Measurements from ENCODE around the gene SOS2.

Gene SOS2

DNA sequence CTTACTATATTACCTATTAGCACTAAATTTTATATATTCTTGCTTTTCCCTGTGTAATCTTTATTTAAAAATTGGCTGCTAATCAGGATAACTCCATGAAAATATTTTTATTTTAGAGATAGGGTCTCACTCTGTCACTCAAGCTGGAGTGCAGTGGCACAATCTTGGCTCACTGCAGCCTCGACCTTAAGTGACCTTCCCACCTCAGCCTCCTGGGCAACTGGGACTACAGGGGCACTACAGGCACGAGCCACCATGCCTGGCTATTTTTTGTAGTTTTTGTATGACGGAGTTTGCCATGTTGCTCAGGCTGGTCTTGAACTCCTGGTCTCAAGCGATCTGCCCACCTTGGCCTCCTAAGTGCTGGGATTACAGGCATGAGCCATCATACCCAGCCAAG is 82.6 kb downstream of the SOS2 start:
- no peak overlapping the region for H2AFZ ChIP-seq (ENCODE audit: low read depth, low read length, severe bottlenecking)
- H3K9ac ChIP-seq (ENCODE audit: low read length), result no peak overlapping the region
- 0 out of 2 replicates have a peak, but pooled peaks cover 2% of the 10 kb centered on the region for H3F3A ChIP-seq (ENCODE audit: insufficient read depth)
- no peak overlapping the region for H3K27ac ChIP-seq (ENCODE audit: low read depth, low read length)
- H3K36me3 ChIP-seq (ENCODE audit: low read length), result no peaks in the 10 kb centered on the region
- no peaks in the 10 kb centered on the region for H4K20me1 ChIP-seq (ENCODE audit: low read depth, low read length)
- H3K27me3 ChIP-seq (ENCODE audit: low read length), result no peaks in the 10 kb centered on the region
- H3K4me2 ChIP-seq (ENCODE audit: low read depth, low read length, poor library complexity, severe bottlenecking), result no peak overlapping the region
- H3K4me3 ChIP-seq (ENCODE audit: insufficient read depth, low read length, poor library complexity, severe bottlenecking), result no peak overlapping the region
- no peaks in the 10 kb centered on the region for H3K9me3 ChIP-seq (ENCODE audit: insufficient read depth, low read length)
- no peaks in the 10 kb centered on the region for H3K79me2 ChIP-seq (ENCODE audit: insufficient read depth, low read length)
- no peak for TF ChIP-seq EZH2phosphoT487 (conservative IDR thresholded peaks at IDR 0.05; ENCODE audit: low read length)
- TF ChIP-seq, protein P1, sequence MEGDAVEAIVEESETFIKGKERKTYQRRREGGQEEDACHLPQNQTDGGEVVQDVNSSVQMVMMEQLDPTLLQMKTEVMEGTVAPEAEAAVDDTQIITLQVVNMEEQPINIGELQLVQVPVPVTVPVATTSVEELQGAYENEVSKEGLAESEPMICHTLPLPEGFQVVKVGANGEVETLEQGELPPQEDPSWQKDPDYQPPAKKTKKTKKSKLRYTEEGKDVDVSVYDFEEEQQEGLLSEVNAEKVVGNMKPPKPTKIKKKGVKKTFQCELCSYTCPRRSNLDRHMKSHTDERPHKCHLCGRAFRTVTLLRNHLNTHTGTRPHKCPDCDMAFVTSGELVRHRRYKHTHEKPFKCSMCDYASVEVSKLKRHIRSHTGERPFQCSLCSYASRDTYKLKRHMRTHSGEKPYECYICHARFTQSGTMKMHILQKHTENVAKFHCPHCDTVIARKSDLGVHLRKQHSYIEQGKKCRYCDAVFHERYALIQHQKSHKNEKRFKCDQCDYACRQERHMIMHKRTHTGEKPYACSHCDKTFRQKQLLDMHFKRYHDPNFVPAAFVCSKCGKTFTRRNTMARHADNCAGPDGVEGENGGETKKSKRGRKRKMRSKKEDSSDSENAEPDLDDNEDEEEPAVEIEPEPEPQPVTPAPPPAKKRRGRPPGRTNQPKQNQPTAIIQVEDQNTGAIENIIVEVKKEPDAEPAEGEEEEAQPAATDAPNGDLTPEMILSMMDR (IDR thresholded peaks at IDR 0.05; ENCODE audit: insufficient read depth, low read length, poor library complexity, severe bottlenecking), result no peak
- H3K9me2 ChIP-seq (replicated peaks; ENCODE audit: insufficient read depth, low read length), result no peaks in the 10 kb centered on the region

DNA sequence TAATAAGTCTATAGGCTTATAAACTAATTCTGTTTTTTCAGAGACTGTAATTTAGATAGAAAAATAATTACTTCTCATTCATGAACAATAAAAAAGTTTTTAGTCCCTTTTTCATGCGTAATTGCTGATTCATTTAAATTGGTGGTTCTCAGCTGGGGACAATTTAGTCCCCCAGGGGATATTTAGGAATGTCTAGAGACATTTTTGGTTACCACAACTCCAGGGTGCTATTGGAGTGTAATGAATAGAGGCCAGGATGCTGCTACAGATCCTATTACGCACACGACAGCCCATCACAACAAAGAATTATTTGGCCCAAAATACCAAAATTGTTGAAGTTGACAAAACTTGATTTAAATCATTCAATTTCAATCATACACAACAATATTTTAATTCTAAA is 92.2 kb downstream of the SOS2 start:
- Histone ChIP-seq H3K9ac (ENCODE audit: low read length) (no peak overlapping the region), H3K9me3 (ENCODE audit: insufficient read depth, low read length) (no peaks in the 10 kb centered on the region), H4K20me1 (ENCODE audit: low read depth, low read length) (no peaks in the 10 kb centered on the region), H2AFZ (ENCODE audit: low read depth, low read length, severe bottlenecking) (no peak overlapping the region), H3K4me3 (ENCODE audit: insufficient read depth, low read length, poor library complexity, severe bottlenecking) (no peak overlapping the region), H3K79me2 (ENCODE audit: insufficient read depth, low read length) (no peaks in the 10 kb centered on the region), H3K36me3 (ENCODE audit: low read length) (peaks cover 3% of the 10 kb centered on the region; the same call in 1 of the 2 replicates), H3K27me3 (ENCODE audit: low read length) (no peaks in the 10 kb centered on the region), H3F3A (ENCODE audit: insufficient read depth) (peaks cover 24% of the 10 kb centered on the region; the same call in 1 of the 2 replicates), H3K9me2 (replicated peaks; ENCODE audit: insufficient read depth, low read length) (no peaks in the 10 kb centered on the region), H3K4me2 (ENCODE audit: low read depth, low read length, poor library complexity, severe bottlenecking) (no peak overlapping the region), H3K27ac (ENCODE audit: low read depth, low read length) (no peak overlapping the region)
- TF ChIP-seq EZH2phosphoT487 (conservative IDR thresholded peaks at IDR 0.05; ENCODE audit: low read length), result no peak
- TF ChIP-seq, protein P1 (IDR thresholded peaks at IDR 0.05; ENCODE audit: insufficient read depth, low read length, poor library complexity, severe bottlenecking), result no peak

DNA sequence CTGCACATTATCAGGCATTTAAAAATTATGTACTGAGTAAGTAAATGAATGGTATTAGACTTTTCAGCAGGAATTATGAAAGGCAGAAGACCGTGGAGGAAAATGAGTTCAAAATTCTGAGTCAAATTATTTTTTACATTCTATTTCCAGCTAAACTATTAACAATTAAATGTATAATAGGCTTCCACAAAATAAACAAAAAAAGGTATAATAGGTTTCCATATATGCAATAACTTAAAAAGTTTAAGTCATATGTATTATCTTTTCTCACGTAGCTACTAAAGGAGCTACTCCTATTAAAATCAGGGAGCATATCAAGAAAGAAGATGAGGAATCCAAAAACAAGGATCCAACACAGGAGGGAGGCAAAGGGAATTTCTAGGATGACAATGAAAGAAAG is 103.6 kb downstream of the SOS2 start:
- H3K4me3 ChIP-seq (ENCODE audit: insufficient read depth, low read length, poor library complexity, severe bottlenecking), result no peak overlapping the region
- H2AFZ ChIP-seq (ENCODE audit: low read depth, low read length, severe bottlenecking), result no peak overlapping the region
- no peaks in the 10 kb centered on the region for H3K9me2 ChIP-seq (replicated peaks; ENCODE audit: insufficient read depth, low read length)
- peaks cover 6% of the 10 kb centered on the region; the same call in 1 of the 2 replicates for H3K36me3 ChIP-seq (ENCODE audit: low read length)
- TF ChIP-seq EZH2phosphoT487 (conservative IDR thresholded peaks at IDR 0.05; ENCODE audit: low read length), result no peak
- TF ChIP-seq, protein P1 (IDR thresholded peaks at IDR 0.05; ENCODE audit: insufficient read depth, low read length, poor library complexity, severe bottlenecking), result no peak
- no peak overlapping the region for H3K27ac ChIP-seq (ENCODE audit: low read depth, low read length)
- H3K9ac ChIP-seq (ENCODE audit: low read length), result no peak overlapping the region
- H3F3A ChIP-seq (ENCODE audit: insufficient read depth), result peaks cover 6% of the 10 kb centered on the region; the same call in 1 of the 2 replicates
- H3K27me3 ChIP-seq (ENCODE audit: low read length), result no peaks in the 10 kb centered on the region
- no peaks in the 10 kb centered on the region for H4K20me1 ChIP-seq (ENCODE audit: low read depth, low read length)
- no peak overlapping the region for H3K4me2 ChIP-seq (ENCODE audit: low read depth, low read length, poor library complexity, severe bottlenecking)
- no peaks in the 10 kb centered on the region for H3K79me2 ChIP-seq (ENCODE audit: insufficient read depth, low read length)
- H3K9me3 ChIP-seq (ENCODE audit: insufficient read depth, low read length), result no peaks in the 10 kb centered on the region

All from SU-DHL-6 (cell line).